Panc1 (cell line): Measurements from ENCODE around the gene CHRNG. TPM values are rescaled to one million over a fixed set of nuclear protein-coding genes. Genes with fewer than 3 reads are reported as not detected.

Experiments used
- ATAC-seq: fragments of 200-7000 bp; cut with Tn5 transposase; 2 replicates; pipeline ENCODE4 v1.9.1; 2020; ENCODE audit warnings: mild to moderate bottlenecking, moderate library complexity
- BruUV-seq: library from RNA; stranded (reverse); fragments of 400-500 nt; replicated peaks from 2 replicates; lab custom pipeline; 2021; lab: Mats Ljungman, UMichigan
- CTCF ChIA-PET: fragments of 300-600 bp; sonication (Branson Sonifier 250); formaldehyde crosslinking; loops from one replicate; lab custom pipeline; 2022; ENCODE audit warnings: antibody characterized with exemption; lab: Charles Lee
- POLR2A ChIA-PET: fragments of 300-600 bp; sonication (Branson Sonifier 250); formaldehyde crosslinking; loops from one replicate; lab custom pipeline; 2022; ENCODE audit warnings: antibody characterized with exemption; lab: Charles Lee
- DNase-seq: peaks from one replicate; pipeline ENCODE4 v3.0.0-alpha.2; 2010; ENCODE audit warnings: low read depth, low spot score
- H3K27ac ChIP-seq: 2 replicates; pipeline ENCODE4 v1.5.1; 2011; ENCODE audit warnings: mild to moderate bottlenecking, low read length, inconsistent platforms
- H3K27me3 ChIP-seq: fragments of 200-500 bp; sonication (Bioruptor generic); 2 replicates; pipeline ENCODE4 v1.6.0; 2014; ENCODE audit warnings: low read length, inconsistent platforms; ENCODE audit not compliant: control insufficient read depth, insufficient read depth
- H3K36me3 ChIP-seq: fragments of 200-500 bp; sonication (Bioruptor generic); 2 replicates; pipeline ENCODE4 v1.5.1; 2014; ENCODE audit warnings: inconsistent platforms, mild to moderate bottlenecking, low read length, moderate library complexity; ENCODE audit not compliant: control insufficient read depth, insufficient read depth
- H3K4me1 ChIP-seq: 2 replicates; pipeline ENCODE4 v1.5.1; 2011; ENCODE audit warnings: inconsistent platforms, mild to moderate bottlenecking, low read length, moderate library complexity; ENCODE audit not compliant: control insufficient read depth, insufficient read depth
- H3K4me3 ChIP-seq, 2 experiments: 2 replicates each; pipeline ENCODE4 v1.5.1; 2011 to 2012; ENCODE audit warnings: low read depth in 2 of 2, low read length in 2 of 2, mild to moderate bottlenecking in 2 of 2, inconsistent platforms in 1 of 2, moderate library complexity in 1 of 2
- H3K9me3 ChIP-seq: fragments of 200-500 bp; sonication (Bioruptor generic); 2 replicates; pipeline ENCODE4 v1.5.1; 2014; ENCODE audit warnings: low read depth, mild to moderate bottlenecking, inconsistent platforms, low read length, moderate library complexity; ENCODE audit not compliant: control insufficient read depth, insufficient read depth
- POLR2AphosphoS5 ChIP-seq: IDR thresholded peaks from 2 replicates; pipeline ENCODE4 v1.6.1; 2012; ENCODE audit warnings: mild to moderate bottlenecking, low read depth, low read length, moderate library complexity
- SIN3A ChIP-seq: IDR thresholded peaks from 2 replicates; pipeline ENCODE4 v1.6.1; 2012; ENCODE audit warnings: low read depth, mild to moderate bottlenecking, low read length, moderate library complexity, borderline replicate concordance; ENCODE audit not compliant: insufficient read depth
- TCF7L2 ChIP-seq: IDR thresholded peaks from 2 replicates; pipeline ENCODE4 v1.6.1; 2011; ENCODE audit warnings: mild to moderate bottlenecking, low read depth, low read length, inconsistent platforms
- in situ Hi-C: cut with HindIII; loops from 2 replicates; pipeline ENCODE4 v1.10.0; 2016; ENCODE audit warnings: low sequenced_read_pairs, low pct_unique_long_range_greater_than_20kb
- intact Hi-C: fragments of 100-400 bp; cut with micrococcal nuclease; formaldehyde crosslinking; loops from one replicate; pipeline ENCODE4 v1.10.0; 2022; ENCODE audit not compliant: unreplicated experiment
- total RNA-seq: library from RNA; stranded (reverse); gene quantifications from one replicate; pipeline ENCODE4 v1.2.1, GENCODE V29; 2021; ENCODE audit not compliant: unreplicated experiment
- TF ChIP-seq, protein P1 (sequence below): fragments of 450-650 bp; IDR thresholded peaks from 2 replicates; pipeline ENCODE4 v1.5.1; 2017; ENCODE audit warnings: mild to moderate bottlenecking
- TF ChIP-seq, protein P2 (sequence below), 2 experiments: IDR thresholded peaks; 2 replicates each; pipeline ENCODE4 v1.6.1; 2011 to 2012; ENCODE audit warnings: low read depth in 2 of 2, control low read depth in 1 of 2, low read length in 1 of 2, mild to moderate bottlenecking in 1 of 2, moderate library complexity in 1 of 2; ENCODE audit not compliant: insufficient read depth in 1 of 2

Gene CHRNG
- total RNA-seq, 1 experiment from 2014 or later: not detected

DNA sequence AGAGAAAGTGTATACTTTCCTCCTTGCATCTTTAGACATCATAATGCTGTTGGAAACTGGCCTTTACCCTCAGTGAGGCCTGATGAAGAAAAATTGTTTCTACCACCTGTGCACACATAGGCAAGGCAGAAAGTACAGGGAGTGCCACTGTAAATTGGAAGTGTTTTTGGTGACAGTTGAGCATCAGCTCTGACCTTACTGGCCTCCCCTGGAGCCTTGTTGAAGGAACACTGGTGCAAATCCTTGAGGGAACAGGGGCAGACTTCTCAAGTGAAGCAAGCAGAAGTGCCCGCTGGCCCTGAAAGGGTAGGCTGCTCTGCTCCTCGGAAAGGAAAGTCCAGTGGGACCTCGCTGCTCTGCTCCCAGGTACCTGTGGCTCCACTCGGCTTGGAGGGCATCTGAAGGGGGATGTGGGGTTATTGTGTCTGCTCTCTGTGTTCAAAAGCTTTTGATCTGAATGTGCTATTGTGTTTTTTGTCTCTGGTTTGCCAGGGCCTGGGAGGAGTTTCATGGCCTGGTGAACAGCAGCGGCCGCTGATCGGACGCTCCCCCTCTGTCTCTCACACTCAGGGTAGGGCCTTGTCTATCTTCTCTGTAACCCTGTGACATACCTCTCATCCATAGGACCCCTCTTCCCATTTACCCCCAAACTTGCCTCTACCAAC is 34.4 kb downstream of the CHRNG start:
- no peaks in the 10 kb centered on the region for H3K4me1 ChIP-seq
- DNase-seq: no peak
- H3K27ac ChIP-seq: no peak overlapping the region
- no peaks in the 10 kb centered on the region for H3K9me3 ChIP-seq
- POLR2A ChIA-PET: no interaction called here
- TF ChIP-seq, protein P1, sequence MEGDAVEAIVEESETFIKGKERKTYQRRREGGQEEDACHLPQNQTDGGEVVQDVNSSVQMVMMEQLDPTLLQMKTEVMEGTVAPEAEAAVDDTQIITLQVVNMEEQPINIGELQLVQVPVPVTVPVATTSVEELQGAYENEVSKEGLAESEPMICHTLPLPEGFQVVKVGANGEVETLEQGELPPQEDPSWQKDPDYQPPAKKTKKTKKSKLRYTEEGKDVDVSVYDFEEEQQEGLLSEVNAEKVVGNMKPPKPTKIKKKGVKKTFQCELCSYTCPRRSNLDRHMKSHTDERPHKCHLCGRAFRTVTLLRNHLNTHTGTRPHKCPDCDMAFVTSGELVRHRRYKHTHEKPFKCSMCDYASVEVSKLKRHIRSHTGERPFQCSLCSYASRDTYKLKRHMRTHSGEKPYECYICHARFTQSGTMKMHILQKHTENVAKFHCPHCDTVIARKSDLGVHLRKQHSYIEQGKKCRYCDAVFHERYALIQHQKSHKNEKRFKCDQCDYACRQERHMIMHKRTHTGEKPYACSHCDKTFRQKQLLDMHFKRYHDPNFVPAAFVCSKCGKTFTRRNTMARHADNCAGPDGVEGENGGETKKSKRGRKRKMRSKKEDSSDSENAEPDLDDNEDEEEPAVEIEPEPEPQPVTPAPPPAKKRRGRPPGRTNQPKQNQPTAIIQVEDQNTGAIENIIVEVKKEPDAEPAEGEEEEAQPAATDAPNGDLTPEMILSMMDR: no peak
- no peak for TF ChIP-seq POLR2AphosphoS5
- no peak for TF ChIP-seq SIN3A
- TF ChIP-seq TCF7L2: no peak
- TF ChIP-seq, protein P2, sequence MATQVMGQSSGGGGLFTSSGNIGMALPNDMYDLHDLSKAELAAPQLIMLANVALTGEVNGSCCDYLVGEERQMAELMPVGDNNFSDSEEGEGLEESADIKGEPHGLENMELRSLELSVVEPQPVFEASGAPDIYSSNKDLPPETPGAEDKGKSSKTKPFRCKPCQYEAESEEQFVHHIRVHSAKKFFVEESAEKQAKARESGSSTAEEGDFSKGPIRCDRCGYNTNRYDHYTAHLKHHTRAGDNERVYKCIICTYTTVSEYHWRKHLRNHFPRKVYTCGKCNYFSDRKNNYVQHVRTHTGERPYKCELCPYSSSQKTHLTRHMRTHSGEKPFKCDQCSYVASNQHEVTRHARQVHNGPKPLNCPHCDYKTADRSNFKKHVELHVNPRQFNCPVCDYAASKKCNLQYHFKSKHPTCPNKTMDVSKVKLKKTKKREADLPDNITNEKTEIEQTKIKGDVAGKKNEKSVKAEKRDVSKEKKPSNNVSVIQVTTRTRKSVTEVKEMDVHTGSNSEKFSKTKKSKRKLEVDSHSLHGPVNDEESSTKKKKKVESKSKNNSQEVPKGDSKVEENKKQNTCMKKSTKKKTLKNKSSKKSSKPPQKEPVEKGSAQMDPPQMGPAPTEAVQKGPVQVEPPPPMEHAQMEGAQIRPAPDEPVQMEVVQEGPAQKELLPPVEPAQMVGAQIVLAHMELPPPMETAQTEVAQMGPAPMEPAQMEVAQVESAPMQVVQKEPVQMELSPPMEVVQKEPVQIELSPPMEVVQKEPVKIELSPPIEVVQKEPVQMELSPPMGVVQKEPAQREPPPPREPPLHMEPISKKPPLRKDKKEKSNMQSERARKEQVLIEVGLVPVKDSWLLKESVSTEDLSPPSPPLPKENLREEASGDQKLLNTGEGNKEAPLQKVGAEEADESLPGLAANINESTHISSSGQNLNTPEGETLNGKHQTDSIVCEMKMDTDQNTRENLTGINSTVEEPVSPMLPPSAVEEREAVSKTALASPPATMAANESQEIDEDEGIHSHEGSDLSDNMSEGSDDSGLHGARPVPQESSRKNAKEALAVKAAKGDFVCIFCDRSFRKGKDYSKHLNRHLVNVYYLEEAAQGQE (IDR thresholded peaks at IDR 0.05; ENCODE audit: insufficient read depth in 1 of 2, low read depth in 2 of 2, low read length in 1 of 2): no peak
- no peak overlapping the region for H3K4me3 ChIP-seq
- no TSS peak for BruUV-seq
- ATAC-seq: no peak
- CTCF ChIA-PET: no interaction called here
- intact Hi-C loops (no loop called here), in situ Hi-C loops (no loop called here)
- peaks cover 6% of the 10 kb centered on the region for H3K36me3 ChIP-seq
- no peaks in the 10 kb centered on the region for H3K27me3 ChIP-seq

DNA sequence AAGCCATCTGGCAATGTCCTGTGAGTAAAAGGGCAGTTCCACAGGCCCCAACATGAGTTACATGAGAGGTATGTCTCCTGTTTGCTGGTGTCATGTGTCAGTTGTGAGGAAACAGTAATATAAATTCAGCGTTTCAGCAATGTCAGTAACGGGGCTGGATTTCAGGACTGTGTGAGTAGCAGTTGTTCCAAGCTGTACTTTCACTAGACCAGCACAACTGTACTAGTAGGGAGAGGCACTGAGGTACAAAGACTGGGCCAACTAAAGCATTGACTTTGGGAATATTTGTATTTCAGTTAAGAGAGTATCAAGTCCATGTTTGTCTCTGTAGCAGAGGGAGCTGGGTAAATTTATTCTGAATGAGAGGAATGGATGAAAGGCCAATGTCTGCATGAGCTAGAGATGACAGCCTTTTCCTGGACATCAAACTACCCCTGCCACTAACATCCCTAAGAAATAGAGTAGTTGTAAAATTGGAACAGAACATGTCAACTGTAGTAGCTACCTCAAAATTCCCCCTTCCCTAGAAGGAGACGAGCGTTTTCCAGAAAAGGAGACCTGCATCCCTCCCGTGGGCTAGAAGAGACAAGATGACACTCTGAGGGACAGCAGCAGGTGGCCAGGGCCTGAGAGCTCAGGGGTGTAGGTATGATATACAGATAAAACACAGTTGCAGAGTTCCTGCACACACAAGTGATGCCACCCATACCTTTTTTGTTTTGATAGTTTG is 35.3 kb downstream of the CHRNG start:
- Histone ChIP-seq H3K9me3 (no peaks in the 10 kb centered on the region), H3K27me3 (no peaks in the 10 kb centered on the region), H3K4me1 (no peaks in the 10 kb centered on the region), H3K27ac (no peak overlapping the region), H3K4me3 (no peak overlapping the region), H3K36me3 (peaks cover 3% of the 10 kb centered on the region)
- ChIA-PET POLR2A (no interaction called here), CTCF (no interaction called here)
- in situ Hi-C loops: no loop called here
- no peak for TF ChIP-seq POLR2AphosphoS5
- TF ChIP-seq SIN3A: no peak
- TF ChIP-seq, protein P1: no peak
- no peak for TF ChIP-seq TCF7L2
- TF ChIP-seq, protein P2 (IDR thresholded peaks at IDR 0.05; ENCODE audit: insufficient read depth in 1 of 2, low read depth in 2 of 2, low read length in 1 of 2): no peak
- BruUV-seq: no TSS peak
- no peak for DNase-seq
- intact Hi-C loops: no loop called here
- no peak for ATAC-seq
